Activated CD4-positive, CD25-positive, alpha-beta regulatory T cell (primary cell): Measurements from ENCODE around the gene NUDT8.
"Not testable (repeated sequence)": the region's sequence is repeated elsewhere in the genome, so short reads cannot be mapped to it uniquely, and the experiment has no call there.

Experiments
- DNase-seq, 4 experiments: peaks; one replicate each; lab custom pipeline; 2025; lab: John Stamatoyannopoulos, UW

The NUDT8 gene

GRCh38 chr11:67660752-67661151 is 31.0 kb upstream of the NUDT8 start:
- DNase-seq = not testable (repeated sequence)

- DNase-seq = not testable (repeated sequence)
These were observed 30.0 kb upstream of the NUDT8 start for GRCh38 chr11:67659651-67660165.

GRCh38 chr11:67657300-67657699 is 27.6 kb upstream of the NUDT8 start:
- no peak for DNase-seq

GRCh38 chr11:67656278-67656922 is 26.7 kb upstream of the NUDT8 start:
- DNase-seq = no peak

GRCh38 chr11:67654225-67654624 is 24.5 kb upstream of the NUDT8 start:
- DNase-seq = no peak

- no peak for DNase-seq
These were observed 23.5 kb upstream of the NUDT8 start for GRCh38 chr11:67652965-67653845.

- DNase-seq = no peak
These were observed 22.4 kb upstream of the NUDT8 start for GRCh38 chr11:67651976-67652781.

- DNase-seq = no peak
These were observed 20.1 kb upstream of the NUDT8 start for GRCh38 chr11:67649634-67650510.

- no peak for DNase-seq
These were observed 19.3 kb upstream of the NUDT8 start for GRCh38 chr11:67648796-67649613.

GRCh38 chr11:67648140-67648795 is 18.5 kb upstream of the NUDT8 start:
- DNase-seq = peak in 2 of 4 experiments; percentile 11 to 17

GRCh38 chr11:67647471-67647870 is 17.7 kb upstream of the NUDT8 start:
- no peak for DNase-seq

- peak in 1 of 4 experiments; percentile 17 for DNase-seq
These were observed 17.0 kb upstream of the NUDT8 start for GRCh38 chr11:67646535-67647336.

- no peak for DNase-seq
These were observed 16.1 kb upstream of the NUDT8 start for GRCh38 chr11:67645521-67646461.

GRCh38 chr11:67644472-67645418 is 15.0 kb upstream of the NUDT8 start:
- DNase-seq = no peak

GRCh38 chr11:67644042-67644441 is 14.3 kb upstream of the NUDT8 start:
- no peak for DNase-seq
